ENCODE measurements around the gene NXPE2. TPM values are rescaled to one million over a fixed set of nuclear protein-coding genes. Genes with fewer than 3 reads are reported as not detected.

NXPE2 gene
- polyA plus RNA-seq, 1 of the 3 experiments (the other 2 are of a cell fraction): not detected

GRCh38 chr11:114683007-114683406 lies 4.7 kb downstream of the NXPE2 start:
- CTCF ChIA-PET: no interaction called here
- DNase-seq: no peak
- no peak overlapping the region for H3K27ac ChIP-seq (ENCODE audit: low read depth in 2 of 2, low read length in 1 of 2)
- H3K9ac ChIP-seq: no peak overlapping the region
- H4K20me1 ChIP-seq (ENCODE audit: insufficient read depth): no peaks in the 10 kb centered on the region
- H3K4me2 ChIP-seq: no peak overlapping the region
- no peaks in the 10 kb centered on the region for H3K36me3 ChIP-seq (replicated peaks in 1 of 2; ENCODE audit: control insufficient read depth in 1 of 2, insufficient read depth in 2 of 2, low read length in 1 of 2)
- no peak overlapping the region for H2AFZ ChIP-seq (ENCODE audit: low read depth)
- no peak overlapping the region for H3K4me3 ChIP-seq (ENCODE audit: low read depth in 2 of 2, low read length in 1 of 2)
- no peaks in the 10 kb centered on the region for H3K9me2 ChIP-seq
- H3F3A ChIP-seq (replicated peaks; ENCODE audit: insufficient read depth): no peaks in the 10 kb centered on the region
- no peaks in the 10 kb centered on the region for H3K4me1 ChIP-seq (ENCODE audit: control insufficient read depth in 1 of 2, insufficient read depth in 2 of 2, low read depth in 1 of 2, low read length in 1 of 2)
- H3K9me3 ChIP-seq: peaks cover 6% of the 10 kb centered on the region
- WGBS (ENCODE audit: low lambda C conversion rate): 13% methylated on average over 1 of the region's 1 CpG
- H3K79me2 ChIP-seq (ENCODE audit: insufficient read depth): no peaks in the 10 kb centered on the region
- POLR2A ChIA-PET: no interaction called here
- H3K27me3 ChIP-seq (ENCODE audit: insufficient read depth): no peaks in the 10 kb centered on the region
- TF ChIP-seq MEF2A (IDR thresholded peaks at IDR 0.05; ENCODE audit: borderline replicate concordance, low read depth): no peak
- no peak for TF ChIP-seq FOXJ3 (CRISPR knock-in tag; IDR thresholded peaks at IDR 0.05)
- TF ChIP-seq EP300 (IDR thresholded peaks at IDR 0.05; ENCODE audit: borderline replicate concordance in 1 of 2, low read depth in 1 of 2, low read length in 1 of 2): no peak
- no peak for TF ChIP-seq MAX (IDR thresholded peaks at IDR 0.05; ENCODE audit: low read depth)
- no peak for TF ChIP-seq REST (IDR thresholded peaks at IDR 0.05; ENCODE audit: low read depth, low read length)
- TF ChIP-seq SMC3 (IDR thresholded peaks at IDR 0.05; ENCODE audit: low read depth, low read length): no peak
- no peak for TF ChIP-seq ZBTB33 (IDR thresholded peaks at IDR 0.05; ENCODE audit: borderline replicate concordance, low read depth)
- no peak for TF ChIP-seq USF1 (IDR thresholded peaks at IDR 0.05; ENCODE audit: borderline replicate concordance, low read depth)
- TF ChIP-seq IRF3 (IDR thresholded peaks at IDR 0.05; ENCODE audit: low read depth, low read length): no peak
- TF ChIP-seq FOXM1 (IDR thresholded peaks at IDR 0.05; ENCODE audit: low read depth): no peak
- TF ChIP-seq RCOR1 (IDR thresholded peaks at IDR 0.05; ENCODE audit: low read length): no peak
- TF ChIP-seq USF2 (IDR thresholded peaks at IDR 0.05; ENCODE audit: borderline replicate concordance, low read depth, low read length): no peak
